Parathyroid adenoma (tissue), 2 donors: Measurements from ENCODE around the gene CLASP2.

Experiments used
- H2AFZ ChIP-seq: fragments of 300-600 bp; sonication (generic); one replicate; pipeline ENCODE4 v1.7.0; 2017; ENCODE audit warnings: antibody characterized with exemption, mild to moderate bottlenecking
- H3K27ac ChIP-seq: fragments of 300-600 bp; sonication (generic); one replicate; pipeline ENCODE4 v1.7.0; 2017
- H3K27me3 ChIP-seq: fragments of 300-600 bp; sonication (generic); one replicate; pipeline ENCODE4 v1.7.0; 2017; ENCODE audit warnings: low read length; ENCODE audit not compliant: control insufficient read depth, insufficient read depth
- H3K36me3 ChIP-seq: fragments of 300-600 bp; sonication (generic); one replicate; pipeline ENCODE4 v1.7.0; 2017; ENCODE audit warnings: low read length; ENCODE audit not compliant: control insufficient read depth, insufficient read depth
- H3K4me1 ChIP-seq: fragments of 300-600 bp; sonication (generic); one replicate; pipeline ENCODE4 v1.7.0; 2017; ENCODE audit warnings: control low read depth
- H3K4me2 ChIP-seq: fragments of 300-600 bp; sonication (generic); one replicate; pipeline ENCODE4 v1.7.0; 2017; ENCODE audit warnings: low read length
- H3K4me3 ChIP-seq: fragments of 300-600 bp; sonication (generic); one replicate; pipeline ENCODE4 v1.7.0; 2017; ENCODE audit warnings: low read depth, low read length
- H3K79me2 ChIP-seq: fragments of 300-600 bp; sonication (generic); one replicate; pipeline ENCODE4 v1.7.0; 2017; ENCODE audit warnings: control low read depth
- H3K9ac ChIP-seq: fragments of 300-600 bp; sonication (generic); one replicate; pipeline ENCODE4 v1.7.0; 2017; ENCODE audit warnings: mild to moderate bottlenecking
- H3K9me3 ChIP-seq: fragments of 300-600 bp; sonication (generic); one replicate; pipeline ENCODE4 v1.7.0; 2017; ENCODE audit warnings: low read length; ENCODE audit not compliant: control insufficient read depth
- CTCF ChIP-seq: fragments of 300-600 bp; sonication (generic); IDR thresholded peaks from one replicate; pipeline ENCODE4 v1.7.0; 2017; ENCODE audit warnings: antibody characterized with exemption, mild to moderate bottlenecking
- donor health status: primary hyperparathyroidism.

CLASP2 gene

DNA sequence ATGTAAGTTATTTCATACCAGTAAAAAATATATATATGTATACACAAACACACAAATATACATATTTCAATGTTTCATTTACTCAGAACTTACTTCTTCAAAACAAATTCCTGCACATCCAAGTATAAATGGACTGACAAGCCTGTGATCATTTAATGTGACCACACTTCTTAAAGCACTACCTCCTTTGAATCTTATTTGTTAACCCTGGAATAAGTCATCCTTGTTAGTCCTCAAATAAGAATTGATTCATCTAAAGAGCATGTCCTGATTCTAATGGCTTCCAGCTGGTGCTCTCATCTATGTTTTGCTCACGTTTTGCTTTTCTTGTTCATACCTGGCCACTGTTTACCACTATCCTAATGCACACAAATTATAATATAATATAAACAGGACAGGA, 173.9 kb downstream of the CLASP2 start:
- Histone ChIP-seq H3K4me1 (no peaks in the 10 kb centered on the region), H3K4me2 (no peak overlapping the region), H3K9ac (no peak overlapping the region)

GRCh38 chr3:33543601-33544000, 174.5 kb downstream of the CLASP2 start:
- no peak overlapping the region for H2AFZ ChIP-seq
- no peak overlapping the region for H3K9ac ChIP-seq
- no peaks in the 10 kb centered on the region for H3K4me1 ChIP-seq
- H3K36me3 ChIP-seq: no peaks in the 10 kb centered on the region
- H3K79me2 ChIP-seq: no peaks in the 10 kb centered on the region
- H3K27me3 ChIP-seq: no peaks in the 10 kb centered on the region
- H3K4me3 ChIP-seq: no peak overlapping the region
- no peaks in the 10 kb centered on the region for H3K9me3 ChIP-seq
- H3K27ac ChIP-seq: no peak overlapping the region
- H3K4me2 ChIP-seq: no peak overlapping the region
- TF ChIP-seq CTCF: no peak

More for the DNA sequence above, 173.9 kb downstream of the CLASP2 start:
- Histone ChIP-seq H3K4me3 (no peak overlapping the region), H3K79me2 (no peaks in the 10 kb centered on the region), H3K36me3 (no peaks in the 10 kb centered on the region), H3K27ac (no peak overlapping the region), H3K9me3 (no peaks in the 10 kb centered on the region), H3K27me3 (no peaks in the 10 kb centered on the region), H2AFZ (no peak overlapping the region)
- TF ChIP-seq CTCF: no peak

DNA sequence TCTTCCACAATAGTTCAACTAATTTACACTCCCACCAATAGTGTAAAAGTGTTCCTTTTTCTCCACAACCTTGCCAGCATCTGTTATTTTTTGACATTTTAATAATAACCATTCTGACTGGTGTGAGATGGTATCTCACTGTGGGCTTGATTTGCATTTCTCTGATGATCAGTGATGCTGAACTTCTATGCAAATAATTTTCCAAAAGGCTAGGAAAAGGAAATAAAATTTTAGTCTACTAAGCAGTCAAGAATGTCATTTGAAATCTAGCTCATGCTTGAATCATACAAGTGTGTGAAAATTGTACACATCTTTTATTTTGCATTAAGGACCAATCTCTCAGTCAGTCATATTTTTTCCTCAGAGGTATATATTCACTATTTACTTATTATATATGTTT, 176.1 kb downstream of the CLASP2 start:
- Histone ChIP-seq H3K9me3 (no peaks in the 10 kb centered on the region), H2AFZ (no peak overlapping the region), H3K4me1 (no peaks in the 10 kb centered on the region), H3K79me2 (no peaks in the 10 kb centered on the region), H3K36me3 (no peaks in the 10 kb centered on the region), H3K27me3 (no peaks in the 10 kb centered on the region), H3K27ac (no peak overlapping the region), H3K4me2 (no peak overlapping the region), H3K9ac (no peak overlapping the region), H3K4me3 (no peak overlapping the region)
- TF ChIP-seq CTCF: no peak

- Histone ChIP-seq H3K9me3 (no peaks in the 10 kb centered on the region), H3K9ac (no peak overlapping the region), H3K4me1 (no peaks in the 10 kb centered on the region), H2AFZ (no peak overlapping the region), H3K27me3 (no peaks in the 10 kb centered on the region), H3K4me3 (no peak overlapping the region), H3K36me3 (no peaks in the 10 kb centered on the region), H3K4me2 (no peak overlapping the region), H3K79me2 (no peaks in the 10 kb centered on the region), H3K27ac (no peak overlapping the region)
- TF ChIP-seq CTCF: no peak
Observed at GRCh38 chr3:33538678-33539339, 179.2 kb downstream of the CLASP2 start.

DNA sequence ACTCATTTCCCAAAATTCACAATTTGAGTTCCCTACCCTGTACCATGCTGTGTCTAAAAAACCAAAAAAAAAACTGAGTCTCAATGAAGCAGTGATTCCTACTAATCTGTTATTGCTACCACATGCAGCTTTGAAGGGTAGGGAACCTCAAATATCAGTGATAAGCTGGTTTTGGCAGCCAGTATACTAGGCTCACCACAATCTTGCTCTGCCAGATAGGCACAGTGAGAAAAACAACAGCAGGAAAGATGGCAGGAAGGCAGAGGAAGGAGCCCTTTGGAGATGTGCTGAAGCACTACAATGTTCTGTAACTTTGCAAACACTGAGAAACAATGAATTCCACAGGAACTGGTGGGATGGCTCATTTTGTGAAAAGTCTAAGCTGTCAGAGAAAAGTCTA, 180.9 kb downstream of the CLASP2 start:
- Histone ChIP-seq H3K27ac (no peak overlapping the region), H3K27me3 (no peaks in the 10 kb centered on the region), H3K79me2 (no peaks in the 10 kb centered on the region), H3K4me1 (no peaks in the 10 kb centered on the region), H3K4me2 (no peak overlapping the region), H3K4me3 (no peak overlapping the region), H3K9ac (no peak overlapping the region), H3K9me3 (no peaks in the 10 kb centered on the region), H2AFZ (no peak overlapping the region), H3K36me3 (no peaks in the 10 kb centered on the region)
- no peak for TF ChIP-seq CTCF
